ENCODE results near the gene CSF2RB. TPM values are rescaled to one million over a fixed set of nuclear protein-coding genes. Genes with fewer than 3 reads are reported as not detected.

CSF2RB gene
- polyA plus RNA-seq, 1 experiment: not detected

- Histone ChIP-seq H3K4me3 (ENCODE audit: low read depth, low read length) (no peak overlapping the region), H3K27ac (ENCODE audit: low read depth, low read length) (no peak overlapping the region), H3K9me3 (ENCODE audit: control insufficient read depth, insufficient read depth, low read length) (no peaks in the 10 kb centered on the region), H3K27me3 (ENCODE audit: control insufficient read depth, insufficient read depth, low read length) (peaks cover 12% of the 10 kb centered on the region)
- ChIA-PET CTCF (interaction anchor here (2.5 kb wide), 1 partner anchor 20 kb away, joined by 6 read pairs; no protein-coding TSS in a partner anchor), POLR2A (no interaction called here)
- DNase-seq (ENCODE audit: low read depth, low spot score): no peak
- no peak for TF ChIP-seq CTCF (IDR thresholded peaks at IDR 0.05; ENCODE audit: low read depth, low read length)
Observed at GRCh38 chr22:36875741-36876140, 37.7 kb upstream of the CSF2RB start.

DNA sequence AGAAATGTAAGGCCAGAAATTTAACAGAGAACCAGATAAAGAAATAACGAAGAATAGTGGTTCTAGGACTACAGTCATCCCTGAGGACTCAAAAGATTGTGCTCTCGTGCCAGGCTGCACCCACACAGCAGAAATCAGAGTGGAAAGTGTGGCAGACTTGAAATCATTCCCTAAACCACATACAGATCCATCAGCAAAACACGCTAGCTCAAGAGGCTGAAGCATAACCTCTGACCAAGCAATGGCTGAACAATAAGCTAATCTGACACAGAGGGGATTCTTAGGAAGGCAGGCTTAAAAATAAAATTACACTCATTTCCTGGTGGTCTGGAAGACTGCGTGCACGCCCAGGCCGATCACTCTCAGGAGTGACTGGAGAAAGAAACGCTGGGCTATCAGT is 33.7 kb upstream of the CSF2RB start:
- H3K27ac ChIP-seq (ENCODE audit: low read depth, low read length): no peak overlapping the region
- H3K27me3 ChIP-seq (ENCODE audit: control insufficient read depth, insufficient read depth, low read length): peaks cover 12% of the 10 kb centered on the region
- ChIA-PET CTCF (interaction anchor here (6.3 kb wide), 1 partner anchor 24 kb away, joined by 38 read pairs; no protein-coding TSS in a partner anchor), POLR2A (no interaction called here)
- no peak for DNase-seq (ENCODE audit: low read depth, low spot score)
- no peak for TF ChIP-seq CTCF (IDR thresholded peaks at IDR 0.05; ENCODE audit: low read depth, low read length)
- H3K9me3 ChIP-seq (ENCODE audit: control insufficient read depth, insufficient read depth, low read length): no peaks in the 10 kb centered on the region
- no peak overlapping the region for H3K4me3 ChIP-seq (ENCODE audit: low read depth, low read length)

DNA sequence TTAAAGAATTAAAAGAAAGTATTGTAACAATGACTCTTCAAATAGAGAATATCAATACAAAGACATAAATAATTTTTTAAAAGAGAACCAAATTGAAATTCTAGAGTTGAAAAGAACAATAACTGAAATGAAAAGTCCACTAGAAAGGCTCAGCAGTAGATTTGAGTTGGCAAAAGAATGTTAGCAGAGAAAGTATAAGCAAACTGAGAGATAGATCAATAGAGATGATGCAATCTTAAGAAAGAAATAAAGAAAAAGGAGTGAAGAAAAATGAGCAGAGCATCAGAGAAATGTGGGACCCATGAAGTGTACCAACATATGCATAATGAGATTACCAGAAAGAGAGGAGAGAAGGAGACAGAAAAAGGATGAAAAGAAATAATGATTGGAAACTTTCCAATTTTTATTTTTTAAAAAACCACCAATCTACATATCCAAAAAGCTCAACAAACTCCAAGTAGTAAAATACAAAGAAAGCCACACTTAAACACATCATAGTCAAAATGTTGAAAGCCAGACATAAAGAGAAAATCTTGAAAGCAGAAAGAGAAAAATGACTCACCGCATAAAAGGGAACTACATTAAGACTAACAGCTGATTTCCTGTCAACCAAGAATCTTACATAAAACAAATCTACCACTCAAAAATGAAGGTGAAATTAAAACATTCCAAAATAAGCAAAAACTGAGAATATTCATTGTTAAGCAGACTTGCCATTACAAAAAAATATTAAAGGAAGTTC is 31.8 kb upstream of the CSF2RB start:
- H3K4me3 ChIP-seq (ENCODE audit: low read depth, low read length): no peak overlapping the region
- peaks cover 18% of the 10 kb centered on the region for H3K27me3 ChIP-seq (ENCODE audit: control insufficient read depth, insufficient read depth, low read length)
- H3K9me3 ChIP-seq (ENCODE audit: control insufficient read depth, insufficient read depth, low read length): no peaks in the 10 kb centered on the region
- ChIA-PET CTCF (interaction anchor here (0.9 to 6.3 kb wide), 2 partner anchors 25 to 94 kb away, joined by 3 to 38 read pairs; no protein-coding TSS in a partner anchor), POLR2A (no interaction called here)
- TF ChIP-seq CTCF (IDR thresholded peaks at IDR 0.05; ENCODE audit: low read depth, low read length): no peak
- no peak overlapping the region for H3K27ac ChIP-seq (ENCODE audit: low read depth, low read length)
- DNase-seq (ENCODE audit: low read depth, low spot score): no peak

- ChIA-PET CTCF (interaction anchor here (1.3 kb wide), 1 partner anchor 28 kb away, joined by 3 read pairs; no protein-coding TSS in a partner anchor), POLR2A (interaction anchor here (0.7 kb wide), 1 partner anchor 499 kb away, joined by 7 read pairs; no protein-coding TSS in a partner anchor)
- TF ChIP-seq CTCF (IDR thresholded peaks at IDR 0.05; ENCODE audit: low read depth, low read length): no peak
- Histone ChIP-seq H3K4me3 (ENCODE audit: low read depth, low read length) (no peak overlapping the region), H3K9me3 (ENCODE audit: control insufficient read depth, insufficient read depth, low read length) (no peaks in the 10 kb centered on the region; the same call in 1 of the 2 replicates), H3K27me3 (ENCODE audit: control insufficient read depth, insufficient read depth, low read length) (peaks cover 10% of the 10 kb centered on the region), H3K27ac (ENCODE audit: low read depth, low read length) (no peak overlapping the region)
- DNase-seq (ENCODE audit: low read depth, low spot score): no peak
Observed at GRCh38 chr22:36884349-36885158, 28.9 kb upstream of the CSF2RB start.

DNA sequence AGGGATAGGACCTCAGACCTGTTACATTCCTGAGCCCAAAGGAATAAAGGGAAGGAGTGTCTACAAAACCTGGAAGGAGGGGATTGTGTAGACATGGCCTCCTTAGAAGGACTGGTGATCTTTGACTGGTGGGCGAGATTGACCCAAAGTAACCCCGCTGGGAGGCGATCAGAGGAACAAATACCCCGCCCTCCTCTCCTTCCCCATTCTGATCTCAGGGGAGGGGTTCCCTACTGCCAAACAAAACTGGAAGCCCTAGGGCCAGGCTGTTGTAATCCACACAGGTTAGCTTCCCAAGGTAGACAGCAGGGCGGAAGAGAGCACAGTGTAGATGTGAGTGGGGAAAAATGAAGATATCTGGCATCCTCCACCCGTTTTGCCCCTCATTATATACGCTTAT is 28.0 kb upstream of the CSF2RB start:
- Histone ChIP-seq H3K27ac (ENCODE audit: low read depth, low read length) (no peak overlapping the region), H3K9me3 (ENCODE audit: control insufficient read depth, insufficient read depth, low read length) (no peaks in the 10 kb centered on the region; the same call in 1 of the 2 replicates), H3K27me3 (ENCODE audit: control insufficient read depth, insufficient read depth, low read length) (peaks cover 7% of the 10 kb centered on the region), H3K4me3 (ENCODE audit: low read depth, low read length) (no peak overlapping the region)
- POLR2A ChIA-PET: no interaction called here
- CTCF ChIA-PET: no interaction called here
- no peak for TF ChIP-seq CTCF (IDR thresholded peaks at IDR 0.05; ENCODE audit: low read depth, low read length)
- DNase-seq (ENCODE audit: low read depth, low spot score): no peak
